GM19025 (cell line): ENCODE data around the gene PIGT.

Source experiments
- ATAC-seq: cut with Tn5 transposase; IDR thresholded peaks from one replicate; pipeline ENCODE4 v1.9.1; 2021; ENCODE audit warnings: mild to moderate bottlenecking, low read depth, moderate library complexity; ENCODE audit not compliant: unreplicated experiment

PIGT gene

DNA sequence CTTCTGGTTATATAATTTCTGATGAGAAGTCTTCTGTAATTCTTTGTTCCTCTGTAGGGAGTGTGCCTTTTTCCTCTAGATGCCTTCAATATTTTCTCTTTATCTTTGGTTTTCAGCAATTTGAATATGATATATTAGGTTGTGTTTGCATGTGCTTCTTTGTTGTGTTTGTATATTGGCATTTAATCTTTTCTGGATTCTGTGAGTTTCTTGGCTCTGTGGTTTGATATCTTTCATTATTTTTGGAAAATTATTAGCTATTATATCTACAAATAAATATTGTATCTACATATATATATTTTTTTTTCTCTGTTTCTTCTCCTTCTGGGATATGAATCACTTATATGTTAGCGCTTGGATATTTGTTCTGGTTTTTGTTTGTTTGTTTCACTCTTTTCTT, 16.9 kb upstream of the PIGT start:
- no peak for ATAC-seq

DNA sequence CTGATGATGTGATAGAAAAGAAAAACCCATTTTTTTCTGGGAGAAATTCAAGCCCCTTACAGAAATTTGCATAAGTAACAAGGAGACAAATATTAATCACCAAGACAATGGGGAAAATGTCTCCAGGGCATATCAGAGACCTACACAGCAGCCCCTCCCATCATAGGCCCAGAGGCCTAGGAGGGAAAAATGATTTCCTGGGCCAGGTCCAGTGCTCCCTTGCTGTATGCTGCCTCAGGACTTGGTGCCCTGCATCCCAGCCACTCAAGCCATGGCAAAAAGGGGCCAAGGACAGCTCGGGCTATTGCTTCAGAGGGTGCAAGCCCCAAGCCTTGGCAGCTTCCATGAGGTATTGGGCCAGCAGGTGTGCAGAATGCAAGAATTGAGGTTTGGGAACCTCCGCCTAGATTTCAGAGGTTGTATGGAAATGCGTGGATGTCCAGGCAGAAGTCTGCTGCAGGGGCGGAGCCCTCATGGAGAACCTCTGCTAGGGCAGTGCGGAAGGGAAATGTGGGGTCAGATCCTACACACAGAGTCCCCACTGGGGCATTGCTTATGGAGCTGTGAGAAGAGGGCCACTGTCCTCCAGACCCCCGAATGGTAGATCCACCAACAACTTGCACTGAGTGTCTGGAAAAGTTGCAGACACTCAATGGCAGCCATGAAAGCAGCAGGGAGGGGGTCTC, 15.5 kb upstream of the PIGT start:
- ATAC-seq: no peak

DNA sequence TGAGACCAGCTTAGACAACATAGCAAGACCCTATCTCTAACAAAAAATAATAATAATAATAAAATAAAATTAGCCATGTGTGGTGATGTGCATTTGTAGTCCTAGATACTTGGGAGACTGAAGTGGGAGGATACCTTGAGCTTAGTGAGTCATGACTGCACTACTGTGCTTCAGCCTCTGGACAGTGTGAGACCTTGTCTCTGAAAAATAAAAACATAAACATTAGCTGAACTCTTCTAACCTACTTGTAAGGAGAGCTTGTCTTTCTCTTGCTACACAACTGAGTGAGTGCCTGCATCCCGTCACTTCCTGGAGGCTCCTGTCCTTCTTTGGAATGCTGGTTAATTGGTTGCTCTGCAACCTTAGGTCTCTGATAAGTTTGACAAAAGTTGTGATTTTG, 13.0 kb upstream of the PIGT start:
- no peak for ATAC-seq

DNA sequence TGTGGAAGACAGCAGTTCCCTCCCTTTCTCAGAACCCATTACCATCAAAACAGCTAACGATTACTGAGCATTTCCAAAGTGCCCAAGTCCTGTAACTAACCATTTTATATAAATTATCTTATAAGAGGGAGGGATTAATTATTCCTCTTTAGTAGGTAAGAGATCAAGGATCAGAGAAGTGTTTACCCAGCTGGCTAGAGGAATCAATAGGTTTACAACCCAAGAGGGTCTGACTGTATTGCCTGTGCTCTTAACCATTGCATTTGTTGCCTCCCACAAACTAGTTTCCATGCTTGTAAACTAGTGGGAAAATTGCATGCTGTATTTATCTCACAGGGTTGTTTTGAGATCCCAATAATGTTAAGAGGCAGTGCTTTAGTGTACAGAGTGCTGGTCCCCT, 11.5 kb upstream of the PIGT start:
- no peak for ATAC-seq

DNA sequence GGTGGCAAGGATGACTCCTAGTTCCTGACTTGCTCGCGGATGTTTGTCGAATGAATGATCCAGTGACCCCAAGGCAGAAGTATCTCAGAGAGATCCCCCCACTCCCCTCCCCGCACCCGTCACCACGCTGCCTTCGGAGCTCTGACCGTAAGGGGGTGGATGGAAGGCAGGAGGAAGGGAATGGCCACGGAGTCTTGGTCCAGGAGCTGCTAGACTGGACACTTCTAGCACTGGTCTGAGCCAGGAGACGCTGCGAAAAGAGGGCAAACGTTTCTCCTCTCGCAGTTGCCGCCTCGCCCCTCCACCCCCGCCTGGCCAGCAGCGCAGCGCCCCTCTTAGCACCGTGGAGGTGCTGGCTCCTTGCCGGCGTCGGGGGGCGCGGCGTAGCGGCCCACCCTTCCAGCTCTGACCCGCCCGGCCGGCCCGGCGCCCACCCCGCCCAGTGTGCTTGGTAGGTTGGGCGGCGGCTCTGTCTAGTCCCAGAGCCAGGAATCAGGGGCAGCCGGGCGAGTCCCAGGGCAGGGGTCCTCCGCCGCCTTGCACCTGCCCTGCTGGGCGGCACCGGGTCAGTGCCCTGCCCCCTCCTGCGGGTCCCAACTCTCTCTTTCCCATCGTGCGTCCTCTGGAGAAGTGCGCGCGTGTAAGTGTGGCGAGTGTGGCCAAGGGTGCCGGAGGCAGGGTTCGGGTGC, 10.2 kb upstream of the PIGT start:
- ATAC-seq: no peak

DNA sequence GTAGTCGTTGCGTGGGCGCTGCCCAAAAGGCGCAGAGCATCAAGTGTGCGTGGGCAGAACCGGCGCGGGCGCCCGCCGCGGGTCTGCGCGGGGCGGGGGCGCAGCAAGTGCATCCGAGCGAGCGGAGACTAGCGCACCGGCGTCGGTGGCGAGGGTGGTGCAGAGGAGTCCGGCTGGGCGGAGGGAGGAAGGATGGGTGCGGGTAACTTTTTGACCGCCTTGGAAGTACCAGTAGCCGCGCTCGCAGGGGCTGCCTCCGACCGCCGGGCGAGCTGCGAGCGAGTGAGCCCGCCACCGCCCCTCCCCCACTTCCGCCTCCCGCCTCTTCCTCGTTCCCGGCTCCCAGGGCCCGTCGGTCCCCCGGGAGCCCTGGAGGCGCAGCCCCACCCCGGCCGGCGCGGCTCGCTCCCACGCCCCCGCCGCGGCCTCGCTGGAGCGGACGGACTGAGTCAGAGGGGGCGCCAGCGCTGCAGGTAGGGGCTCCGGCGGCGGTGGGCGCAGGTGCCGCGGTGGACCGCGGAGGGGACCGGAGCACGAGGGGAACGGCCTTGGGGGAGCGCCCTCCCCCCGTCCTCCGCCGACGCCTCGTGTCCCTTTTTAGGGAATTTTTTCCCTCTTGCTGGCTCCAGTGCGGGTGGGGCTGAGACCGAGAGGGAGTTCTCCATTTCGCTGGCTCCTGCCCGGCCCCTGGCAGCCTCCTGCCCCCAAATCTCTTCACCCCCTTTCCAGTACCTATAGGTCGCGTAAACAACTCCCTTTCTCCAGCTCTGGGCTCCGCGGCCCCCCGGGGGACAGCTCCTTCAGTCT, 9.5 kb upstream of the PIGT start:
- ATAC-seq: no peak

DNA sequence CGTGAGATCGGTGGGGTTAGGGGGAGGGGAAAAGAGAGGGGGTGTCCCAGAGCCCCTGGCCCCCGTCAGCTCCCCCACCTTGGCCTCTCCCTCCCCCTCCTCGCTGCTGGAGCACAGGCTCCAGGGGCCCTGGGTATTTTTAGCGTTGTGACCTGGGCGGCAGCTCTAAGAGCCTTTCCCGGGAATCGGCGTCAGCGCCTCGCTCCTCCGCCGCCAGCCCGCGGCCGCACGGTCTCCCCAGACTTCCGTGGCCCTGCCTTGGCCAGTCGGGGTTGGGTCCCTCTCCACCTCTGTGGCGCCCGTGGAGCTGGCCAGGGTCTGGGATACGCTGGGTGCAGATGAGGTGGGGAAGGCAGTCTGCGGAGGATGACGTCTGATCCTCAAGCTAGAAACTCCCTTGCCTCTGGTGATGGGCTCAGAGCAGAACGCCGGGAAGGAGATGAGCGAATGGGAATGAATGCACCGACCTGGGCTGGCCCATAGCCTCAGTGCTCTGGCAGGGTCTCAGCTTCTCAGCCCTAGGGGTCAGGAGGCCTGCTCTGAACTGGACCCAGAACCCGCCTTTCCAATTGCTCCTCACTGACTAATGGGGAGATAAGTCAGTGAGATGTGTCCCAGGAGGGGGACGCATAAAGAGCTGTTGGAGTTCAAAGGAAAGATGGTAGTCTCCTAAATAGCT, 8.7 kb upstream of the PIGT start:
- no peak for ATAC-seq

DNA sequence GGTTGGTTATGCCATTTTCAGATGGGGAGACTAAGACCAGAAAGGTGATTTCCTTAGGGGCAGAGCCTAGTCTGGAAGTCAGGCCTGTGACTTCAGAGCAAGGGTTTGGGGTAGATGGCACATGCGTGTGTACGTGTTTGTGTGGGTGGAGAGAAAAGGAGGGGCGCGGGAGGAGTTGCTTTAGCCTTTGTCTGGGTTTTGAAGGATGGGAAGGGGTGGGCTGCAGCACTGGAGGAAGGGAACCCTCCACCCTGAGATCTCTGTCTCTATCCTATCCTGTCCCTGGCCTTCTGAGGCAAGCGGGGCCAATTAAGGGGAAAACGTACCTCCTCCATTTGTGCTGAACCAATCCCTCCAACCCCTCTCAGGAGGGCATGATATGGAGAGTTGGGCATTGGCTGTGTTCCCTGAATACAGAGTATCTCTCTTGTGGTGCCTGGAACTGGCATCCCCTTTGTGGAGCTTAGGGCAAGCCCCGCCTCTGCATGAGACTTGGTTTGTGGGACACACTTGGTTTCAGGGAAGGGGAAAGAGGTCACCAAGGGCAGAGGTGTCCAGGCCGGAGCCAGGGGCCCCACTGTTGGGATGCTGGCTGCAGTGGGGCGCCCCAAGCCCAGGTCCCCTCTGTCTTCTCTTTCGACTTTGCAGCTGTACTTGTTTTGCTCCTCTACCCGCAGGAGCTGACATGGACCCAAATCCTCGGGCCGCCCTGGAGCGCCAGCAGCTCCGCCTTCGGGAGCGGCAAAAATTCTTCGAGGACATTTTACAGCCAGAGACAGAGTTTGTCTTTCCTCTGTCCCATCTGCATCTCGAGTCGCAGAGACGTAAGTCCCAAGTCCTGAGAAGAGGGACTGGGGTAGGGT, 7.9 kb upstream of the PIGT start, which contains the start of gene DBNDD2:
TSS of gene DBNDD2 (plus strand) at position 507 of the 863 bp plus-strand sequence. CDS start at position 686, 179 bp downstream.
- ATAC-seq: no peak

DNA sequence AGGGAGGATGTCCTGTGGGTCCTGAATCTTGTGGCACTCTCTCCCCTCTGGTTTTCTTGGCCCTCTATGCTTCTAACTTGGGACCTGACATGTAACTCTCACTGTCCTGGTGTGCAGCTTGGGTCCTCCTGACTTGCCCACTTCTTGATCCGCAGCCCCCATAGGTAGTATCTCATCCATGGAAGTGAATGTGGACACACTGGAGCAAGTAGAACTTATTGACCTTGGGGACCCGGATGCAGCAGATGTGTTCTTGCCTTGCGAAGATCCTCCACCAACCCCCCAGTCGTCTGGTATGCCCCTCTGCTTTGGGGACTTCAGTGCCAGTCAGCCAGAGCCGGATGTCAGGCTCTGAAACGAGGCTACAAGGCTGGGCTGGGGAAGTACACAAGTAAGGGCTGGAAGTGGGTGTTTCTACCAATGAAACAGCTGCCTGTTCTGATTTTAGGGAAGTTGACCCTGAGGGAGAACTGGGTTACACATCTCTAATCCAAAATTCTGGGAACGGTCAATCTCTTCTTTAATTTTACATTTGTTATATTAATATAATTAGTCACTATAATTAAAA, 7.2 kb upstream of the PIGT start:
- ATAC-seq: no peak

DNA sequence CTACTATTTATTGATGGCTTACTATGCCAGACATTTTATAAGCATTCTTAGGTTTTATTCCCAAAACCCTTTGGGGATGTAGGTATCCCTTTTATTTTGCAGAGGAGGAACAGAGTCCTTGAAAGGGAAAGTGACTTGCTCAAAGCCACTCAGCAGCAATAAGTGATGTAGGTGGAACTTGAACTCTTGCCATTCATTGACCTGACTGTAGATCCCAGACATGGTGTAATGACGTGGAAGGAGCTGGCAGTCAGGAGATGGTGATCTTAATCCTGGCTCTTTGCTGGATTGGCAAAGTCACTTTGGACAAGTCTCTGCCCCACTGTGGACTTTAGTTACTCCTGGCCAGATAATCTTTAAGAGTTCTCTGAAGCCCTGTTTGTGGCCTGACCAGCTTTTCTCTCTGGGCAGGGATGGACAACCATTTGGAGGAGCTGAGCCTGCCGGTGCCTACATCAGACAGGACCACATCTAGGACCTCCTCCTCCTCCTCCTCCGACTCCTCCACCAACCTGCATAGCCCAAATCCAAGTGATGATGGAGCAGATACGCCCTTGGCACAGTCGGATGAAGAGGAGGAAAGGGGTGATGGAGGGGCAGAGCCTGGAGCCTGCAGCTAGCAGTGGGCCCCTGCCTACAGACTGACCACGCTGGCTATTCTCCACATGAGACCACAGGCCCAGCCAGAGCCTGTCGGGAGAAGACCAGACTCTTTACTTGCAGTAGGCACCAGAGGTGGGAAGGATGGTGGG, 6.2 kb upstream of the PIGT start:
- ATAC-seq: no peak

DNA sequence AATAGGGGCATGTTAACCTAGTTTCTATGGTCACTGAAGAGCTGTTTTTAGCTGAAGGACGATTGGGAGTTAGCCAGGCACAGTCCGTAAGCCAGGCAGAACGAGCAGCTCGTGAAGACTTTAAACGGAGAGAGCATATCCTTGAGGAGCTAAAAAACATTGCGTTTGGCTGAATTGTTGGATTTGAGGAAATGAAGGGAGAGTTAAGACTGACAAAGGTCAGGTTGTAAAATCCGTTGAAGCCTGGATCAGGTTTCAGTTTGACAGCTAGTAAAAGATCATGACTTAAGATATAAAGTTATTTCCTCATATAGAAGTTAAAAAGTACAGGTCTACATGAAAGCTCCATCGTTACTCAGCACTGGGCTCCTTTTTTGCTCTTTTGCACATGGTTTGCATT, 5.1 kb upstream of the PIGT start:
- no peak for ATAC-seq

DNA sequence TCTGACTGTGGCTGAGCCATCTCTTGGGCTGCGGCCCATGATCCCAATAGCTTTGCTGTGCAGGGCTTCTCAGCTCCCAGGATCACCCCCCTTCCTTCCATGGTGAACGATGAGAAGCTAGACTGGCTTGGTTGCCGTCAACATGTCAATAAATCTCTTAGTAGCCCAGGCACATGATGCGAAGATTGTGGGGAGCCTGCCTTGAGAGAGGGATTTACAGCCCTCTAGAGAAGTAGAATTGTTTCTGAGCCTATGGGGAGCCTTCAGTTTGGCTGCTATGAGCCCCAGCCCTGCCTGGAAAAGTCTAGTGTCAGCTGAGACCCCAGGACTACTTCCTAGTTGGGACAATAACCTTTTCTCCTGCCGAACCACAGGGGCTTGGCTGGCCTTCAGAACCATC, 3.3 kb upstream of the PIGT start:
- no peak for ATAC-seq

DNA sequence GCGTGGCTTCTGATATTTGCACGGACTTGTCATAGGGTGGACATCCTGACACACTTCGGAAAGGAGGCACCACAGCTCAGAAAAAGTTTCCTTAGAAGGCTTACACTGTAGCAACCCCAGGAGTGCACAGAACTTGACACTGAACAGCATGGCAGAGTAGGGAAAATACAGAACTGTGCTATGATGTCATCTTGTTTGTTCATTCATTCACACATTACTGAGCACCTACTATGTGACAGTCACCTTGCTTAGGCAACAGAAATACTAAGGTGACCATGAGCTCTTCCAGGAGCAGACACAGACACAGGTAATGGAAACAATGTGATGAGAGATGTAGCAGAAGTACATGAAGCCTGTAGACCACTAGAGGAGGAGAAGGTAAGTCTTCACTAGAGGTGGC, 2.5 kb upstream of the PIGT start:
- ATAC-seq: no peak

DNA sequence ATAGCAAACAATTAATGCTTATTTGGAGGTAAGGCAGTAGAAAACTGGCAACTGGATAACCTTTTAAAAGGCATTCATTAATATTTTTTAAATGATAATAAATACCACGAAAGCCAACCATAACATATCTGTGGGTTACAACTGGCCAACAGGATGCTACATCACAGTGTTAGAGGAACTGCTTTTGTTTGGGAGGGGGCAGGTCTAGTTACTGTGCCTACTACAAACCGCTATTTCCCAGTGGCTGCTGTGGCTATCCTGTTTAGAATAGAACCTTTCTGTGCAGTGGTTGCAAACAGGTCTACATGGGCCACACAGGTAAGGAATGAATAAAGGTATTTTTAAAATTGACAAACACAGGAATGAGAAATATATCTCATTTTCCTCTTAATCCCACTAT, 976 bp downstream of the PIGT start:
- ATAC-seq: no peak

DNA sequence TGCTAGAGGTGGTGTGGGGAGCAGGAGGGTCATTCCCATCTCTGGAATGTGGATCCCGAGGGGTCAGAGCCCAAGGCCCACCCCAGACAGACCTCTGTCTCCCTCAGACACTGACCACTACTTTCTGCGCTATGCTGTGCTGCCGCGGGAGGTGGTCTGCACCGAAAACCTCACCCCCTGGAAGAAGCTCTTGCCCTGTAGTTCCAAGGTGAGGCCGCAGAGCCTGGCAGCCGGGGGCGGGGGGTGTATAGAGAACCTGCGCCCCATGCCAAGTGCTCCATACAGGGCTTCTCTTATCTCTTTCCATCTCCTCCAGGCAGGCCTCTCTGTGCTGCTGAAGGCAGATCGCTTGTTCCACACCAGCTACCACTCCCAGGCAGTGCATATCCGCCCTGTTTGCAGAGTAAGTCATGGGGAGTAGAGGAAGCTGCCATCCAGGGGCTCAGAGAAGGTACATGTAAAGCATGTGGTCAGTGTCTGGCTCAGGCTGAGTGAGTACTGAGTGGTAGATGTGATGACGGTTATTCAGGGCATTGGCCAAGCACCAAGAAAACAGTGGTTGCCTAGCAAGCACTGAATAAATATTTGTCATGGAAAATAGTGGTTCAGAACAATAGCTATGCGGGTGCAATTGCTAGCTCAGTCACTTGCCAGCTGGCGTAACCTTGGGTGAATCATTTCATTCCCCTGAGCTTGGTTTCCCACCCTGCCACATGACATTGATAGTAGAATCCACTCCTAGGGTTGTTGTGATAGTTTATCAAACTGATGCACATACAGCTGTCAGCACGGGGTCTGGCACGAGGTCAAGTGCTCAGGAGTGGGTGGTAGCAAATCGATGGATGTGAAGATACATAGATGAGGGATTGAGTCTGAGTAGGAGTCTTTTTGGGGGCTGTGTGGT, 3.5 kb downstream of the PIGT start:
- ATAC-seq: peak; percentile 63

DNA sequence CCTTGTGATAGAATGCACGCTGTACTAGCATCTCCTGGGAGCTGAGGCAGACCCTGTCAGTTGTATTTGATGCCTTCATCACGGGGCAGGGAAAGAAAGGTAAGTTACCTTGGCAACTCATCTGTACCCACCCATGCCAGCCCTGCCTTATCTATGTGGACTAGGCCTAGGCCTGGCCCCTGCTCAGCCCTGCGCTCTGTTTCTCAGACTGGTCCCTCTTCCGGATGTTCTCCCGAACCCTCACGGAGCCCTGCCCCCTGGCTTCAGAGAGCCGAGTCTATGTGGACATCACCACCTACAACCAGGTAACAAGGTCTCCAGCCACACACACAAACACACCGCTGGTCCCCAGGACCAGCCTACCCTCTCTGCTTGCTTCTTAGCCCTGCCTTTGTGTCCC, 4.2 kb downstream of the PIGT start:
- ATAC-seq: no peak

DNA sequence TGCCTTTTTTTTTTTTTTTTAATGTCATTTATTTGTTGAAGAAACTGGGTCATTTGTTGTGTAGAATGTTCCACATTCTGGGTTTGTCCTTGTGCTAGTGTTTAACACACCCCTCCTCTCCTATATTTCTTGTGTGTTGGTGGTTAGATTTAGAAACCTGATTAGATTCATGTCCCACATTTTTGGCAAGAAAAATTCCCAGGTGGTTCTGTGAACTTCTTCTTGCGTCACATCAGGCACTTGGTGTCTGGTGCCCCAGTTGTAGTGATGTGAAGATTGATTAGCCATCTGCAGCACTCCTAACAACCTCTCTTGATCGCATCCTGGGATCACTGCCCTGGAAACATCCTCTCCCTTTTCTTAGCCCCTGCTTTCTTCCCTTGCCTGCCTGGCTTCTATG, 7.8 kb downstream of the PIGT start:
- ATAC-seq: no peak

DNA sequence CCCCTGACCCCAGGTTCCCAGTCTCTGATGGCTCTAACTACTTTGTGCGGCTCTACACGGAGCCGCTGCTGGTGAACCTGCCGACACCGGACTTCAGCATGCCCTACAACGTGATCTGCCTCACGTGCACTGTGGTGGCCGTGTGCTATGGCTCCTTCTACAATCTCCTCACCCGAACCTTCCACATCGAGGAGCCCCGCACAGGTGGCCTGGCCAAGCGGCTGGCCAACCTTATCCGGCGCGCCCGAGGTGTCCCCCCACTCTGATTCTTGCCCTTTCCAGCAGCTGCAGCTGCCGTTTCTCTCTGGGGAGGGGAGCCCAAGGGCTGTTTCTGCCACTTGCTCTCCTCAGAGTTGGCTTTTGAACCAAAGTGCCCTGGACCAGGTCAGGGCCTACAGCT, 9.6 kb downstream of the PIGT start:
- no peak for ATAC-seq
